HG03521 (cell line): ENCODE measurements around the gene SORBS2.
"Not testable (repeated sequence)": the region's sequence is repeated elsewhere in the genome, so short reads cannot be mapped to it uniquely, and the experiment has no call there.

Source experiments
- ATAC-seq: cut with Tn5 transposase; IDR thresholded peaks from one replicate; pipeline ENCODE4 v1.9.1; 2021; ENCODE audit warnings: mild to moderate bottlenecking, moderate library complexity; ENCODE audit not compliant: unreplicated experiment

The SORBS2 gene

GRCh38 chr4:185567381-185568376, 244.3 kb downstream of the SORBS2 start:
- no peak for ATAC-seq

- ATAC-seq: no peak
These were observed 245.0 kb downstream of the SORBS2 start for GRCh38 chr4:185566972-185567371.

GRCh38 chr4:185566425-185566824, 245.6 kb downstream of the SORBS2 start:
- no peak for ATAC-seq

- ATAC-seq: no peak
These were observed 246.3 kb downstream of the SORBS2 start for GRCh38 chr4:185565696-185566095.

GRCh38 chr4:185564349-185564748, 247.6 kb downstream of the SORBS2 start:
- no peak for ATAC-seq

- ATAC-seq: no peak
These were observed 249.5 kb downstream of the SORBS2 start for GRCh38 chr4:185562531-185562930.

GRCh38 chr4:185560316-185560715, 251.7 kb downstream of the SORBS2 start:
- ATAC-seq: no peak

GRCh38 chr4:185559915-185560281, 252.1 kb downstream of the SORBS2 start:
- no peak for ATAC-seq

GRCh38 chr4:185559251-185559914, 252.6 kb downstream of the SORBS2 start:
- ATAC-seq: not testable (repeated sequence)

- ATAC-seq: no peak
These were observed 257.4 kb downstream of the SORBS2 start for GRCh38 chr4:185554365-185555126.

GRCh38 chr4:185552254-185552653, 259.7 kb downstream of the SORBS2 start:
- ATAC-seq: no peak

GRCh38 chr4:185550933-185551332, 261.1 kb downstream of the SORBS2 start:
- no peak for ATAC-seq

- ATAC-seq: no peak
These were observed 262.8 kb downstream of the SORBS2 start for GRCh38 chr4:185549095-185549639.

- ATAC-seq: no peak
These were observed 263.4 kb downstream of the SORBS2 start for GRCh38 chr4:185548587-185548986.

- ATAC-seq: no peak
These were observed 265.7 kb downstream of the SORBS2 start for GRCh38 chr4:185546335-185546734.

- ATAC-seq: no peak
These were observed 269.2 kb downstream of the SORBS2 start for GRCh38 chr4:185542626-185543315.

- no peak for ATAC-seq
These were observed 270.7 kb downstream of the SORBS2 start for GRCh38 chr4:185541251-185541727.

GRCh38 chr4:185540487-185541120, 271.4 kb downstream of the SORBS2 start:
- no peak for ATAC-seq

- ATAC-seq: no peak
These were observed 272.0 kb downstream of the SORBS2 start for GRCh38 chr4:185540040-185540439.

GRCh38 chr4:185538806-185539205, 273.2 kb downstream of the SORBS2 start:
- ATAC-seq: no peak
